ENCODE results near the gene LGMN. TPM values are rescaled to one million over a fixed set of nuclear protein-coding genes. Genes with fewer than 3 reads are reported as not detected.

Gene LGMN
- total RNA-seq, 1 experiment from 2014 or later = 37.2 TPM

GRCh38 chr14:92686411-92686899, 62.0 kb downstream of the LGMN start:
- Histone ChIP-seq H3K27me3 (ENCODE audit: control insufficient read depth, insufficient read depth, low read length) (no peaks in the 10 kb centered on the region), H3K4me3 (ENCODE audit: low read depth in 2 of 2, low read length in 2 of 2) (peak overlapping the region in 1 of 2 experiments; percentile 40; a peak in 1 of 4 replicates), H3K9me3 (ENCODE audit: control insufficient read depth, insufficient read depth, low read depth, low read length) (no peaks in the 10 kb centered on the region), H3K4me1 (ENCODE audit: control insufficient read depth, insufficient read depth, low read length) (no peaks in the 10 kb centered on the region), H3K27ac (ENCODE audit: low read length) (no peak overlapping the region), H3K36me3 (ENCODE audit: control insufficient read depth, insufficient read depth, low read length) (no peaks in the 10 kb centered on the region)
- in situ Hi-C loops (cut with HindIII; ENCODE audit: low pct_unique_long_range_greater_than_20kb, low sequenced_read_pairs) (no loop called here), intact Hi-C loops (cut with micrococcal nuclease; ENCODE audit: unreplicated experiment) (no loop called here)
- TF ChIP-seq SIN3A (IDR thresholded peaks at IDR 0.05; ENCODE audit: borderline replicate concordance, insufficient read depth, low read depth, low read length) = no peak
- no peak for TF ChIP-seq REST (IDR thresholded peaks at IDR 0.05; ENCODE audit: insufficient read depth in 1 of 2, low read depth in 2 of 2, low read length in 1 of 2)
- TF ChIP-seq CTCF (IDR thresholded peaks at IDR 0.05) = no peak
- no peak for TF ChIP-seq TCF7L2 (IDR thresholded peaks at IDR 0.05; ENCODE audit: low read depth, low read length)
- TF ChIP-seq POLR2AphosphoS5 (IDR thresholded peaks at IDR 0.05; ENCODE audit: low read depth, low read length) = no peak
- no TSS peak for BruUV-seq (replicated peaks)
- POLR2A ChIA-PET = interaction anchor here (0.6 kb wide), 1 partner anchor 218 kb away, joined by 3 read pairs; no protein-coding TSS in a partner anchor
- DNase-seq (ENCODE audit: low read depth, low spot score) = no peak
- CTCF ChIA-PET = interaction anchor here (0.5 to 0.9 kb wide), 3 partner anchors 43 to 575 kb away, joined by 3 to 10 read pairs (median 8); no protein-coding TSS in a partner anchor
- no peak for ATAC-seq

GRCh38 chr14:92685784-92686355, 62.6 kb downstream of the LGMN start:
- Histone ChIP-seq H3K27me3 (ENCODE audit: control insufficient read depth, insufficient read depth, low read length) (no peaks in the 10 kb centered on the region), H3K36me3 (ENCODE audit: control insufficient read depth, insufficient read depth, low read length) (no peaks in the 10 kb centered on the region), H3K4me3 (ENCODE audit: low read depth in 2 of 2, low read length in 2 of 2) (no peak overlapping the region), H3K9me3 (ENCODE audit: control insufficient read depth, insufficient read depth, low read depth, low read length) (no peaks in the 10 kb centered on the region), H3K4me1 (ENCODE audit: control insufficient read depth, insufficient read depth, low read length) (no peaks in the 10 kb centered on the region), H3K27ac (ENCODE audit: low read length) (no peak overlapping the region)
- ChIA-PET CTCF (interaction anchor here (0.5 kb wide), 1 partner anchor 42 kb away, joined by 3 read pairs; no protein-coding TSS in a partner anchor), POLR2A (no interaction called here)
- ATAC-seq (no peak), DNase-seq (ENCODE audit: low read depth, low spot score) (no peak)
- in situ Hi-C loops (cut with HindIII; ENCODE audit: low pct_unique_long_range_greater_than_20kb, low sequenced_read_pairs) (no loop called here), intact Hi-C loops (cut with micrococcal nuclease; ENCODE audit: unreplicated experiment) (no loop called here)
- TF ChIP-seq SIN3A (IDR thresholded peaks at IDR 0.05; ENCODE audit: borderline replicate concordance, insufficient read depth, low read depth, low read length) (no peak), POLR2AphosphoS5 (IDR thresholded peaks at IDR 0.05; ENCODE audit: low read depth, low read length) (no peak), TCF7L2 (IDR thresholded peaks at IDR 0.05; ENCODE audit: low read depth, low read length) (no peak), CTCF (IDR thresholded peaks at IDR 0.05) (no peak), REST (IDR thresholded peaks at IDR 0.05; ENCODE audit: insufficient read depth in 1 of 2, low read depth in 2 of 2, low read length in 1 of 2) (no peak)
- no TSS peak for BruUV-seq (replicated peaks)

All from Panc1 (cell line).